NB4 (cell line): ENCODE measurements around the gene IGF1R.

ENCODE experiments used
- DNase-seq: peaks from one replicate; pipeline ENCODE4 v3.0.0; 2010; ENCODE audit warnings: low read depth
- H3K4me3 ChIP-seq: one replicate; pipeline ENCODE4 v1.5.1; 2011; ENCODE audit warnings: mild to moderate bottlenecking, low read depth, low read length, moderate library complexity
- MYC ChIP-seq: IDR thresholded peaks from 2 replicates; pipeline ENCODE4 v1.6.1; 2011; ENCODE audit warnings: low read depth, low read length
- POLR2A ChIP-seq: IDR thresholded peaks from 2 replicates; pipeline ENCODE4 v1.6.1; 2011; ENCODE audit warnings: mild to moderate bottlenecking; ENCODE audit not compliant: insufficient read length; ENCODE audit errors: extremely low read depth
- TF ChIP-seq, protein P1 (sequence below): IDR thresholded peaks from one replicate; pipeline ENCODE4 v1.5.1; 2012; ENCODE audit warnings: low read depth, low read length
- TF ChIP-seq, protein P2 (sequence below): IDR thresholded peaks from 2 replicates; pipeline ENCODE4 v1.6.1; 2011; ENCODE audit warnings: low read depth, low read length

Gene IGF1R

DNA sequence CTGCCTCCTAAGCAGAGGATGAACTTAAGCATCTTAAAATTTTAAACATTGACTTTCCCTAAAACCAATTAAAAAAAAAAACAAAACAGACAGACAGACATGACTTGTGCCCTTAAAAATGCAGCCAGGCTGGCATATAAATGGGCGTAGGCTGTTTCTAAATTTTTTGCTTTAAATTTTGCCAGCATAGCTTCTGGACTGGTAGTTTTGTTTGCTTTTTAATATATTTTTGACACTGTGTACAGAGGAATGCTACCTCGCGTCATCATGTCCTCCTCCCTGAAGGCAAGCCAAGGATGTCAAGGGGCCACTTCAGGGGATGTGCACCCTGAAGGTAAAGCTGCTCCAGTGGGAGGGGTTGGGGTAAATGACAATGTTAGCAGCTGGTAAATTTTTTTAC, 224.4 kb downstream of the IGF1R start:
- peak overlapping the region; percentile 70 for H3K4me3 ChIP-seq
- TF ChIP-seq, protein P1, sequence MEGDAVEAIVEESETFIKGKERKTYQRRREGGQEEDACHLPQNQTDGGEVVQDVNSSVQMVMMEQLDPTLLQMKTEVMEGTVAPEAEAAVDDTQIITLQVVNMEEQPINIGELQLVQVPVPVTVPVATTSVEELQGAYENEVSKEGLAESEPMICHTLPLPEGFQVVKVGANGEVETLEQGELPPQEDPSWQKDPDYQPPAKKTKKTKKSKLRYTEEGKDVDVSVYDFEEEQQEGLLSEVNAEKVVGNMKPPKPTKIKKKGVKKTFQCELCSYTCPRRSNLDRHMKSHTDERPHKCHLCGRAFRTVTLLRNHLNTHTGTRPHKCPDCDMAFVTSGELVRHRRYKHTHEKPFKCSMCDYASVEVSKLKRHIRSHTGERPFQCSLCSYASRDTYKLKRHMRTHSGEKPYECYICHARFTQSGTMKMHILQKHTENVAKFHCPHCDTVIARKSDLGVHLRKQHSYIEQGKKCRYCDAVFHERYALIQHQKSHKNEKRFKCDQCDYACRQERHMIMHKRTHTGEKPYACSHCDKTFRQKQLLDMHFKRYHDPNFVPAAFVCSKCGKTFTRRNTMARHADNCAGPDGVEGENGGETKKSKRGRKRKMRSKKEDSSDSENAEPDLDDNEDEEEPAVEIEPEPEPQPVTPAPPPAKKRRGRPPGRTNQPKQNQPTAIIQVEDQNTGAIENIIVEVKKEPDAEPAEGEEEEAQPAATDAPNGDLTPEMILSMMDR = no peak
- TF ChIP-seq POLR2A = no peak
- TF ChIP-seq, protein P2, sequence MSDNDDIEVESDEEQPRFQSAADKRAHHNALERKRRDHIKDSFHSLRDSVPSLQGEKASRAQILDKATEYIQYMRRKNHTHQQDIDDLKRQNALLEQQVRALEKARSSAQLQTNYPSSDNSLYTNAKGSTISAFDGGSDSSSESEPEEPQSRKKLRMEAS = no peak
- TF ChIP-seq MYC = no peak
- peak; percentile 51 for DNase-seq

DNA sequence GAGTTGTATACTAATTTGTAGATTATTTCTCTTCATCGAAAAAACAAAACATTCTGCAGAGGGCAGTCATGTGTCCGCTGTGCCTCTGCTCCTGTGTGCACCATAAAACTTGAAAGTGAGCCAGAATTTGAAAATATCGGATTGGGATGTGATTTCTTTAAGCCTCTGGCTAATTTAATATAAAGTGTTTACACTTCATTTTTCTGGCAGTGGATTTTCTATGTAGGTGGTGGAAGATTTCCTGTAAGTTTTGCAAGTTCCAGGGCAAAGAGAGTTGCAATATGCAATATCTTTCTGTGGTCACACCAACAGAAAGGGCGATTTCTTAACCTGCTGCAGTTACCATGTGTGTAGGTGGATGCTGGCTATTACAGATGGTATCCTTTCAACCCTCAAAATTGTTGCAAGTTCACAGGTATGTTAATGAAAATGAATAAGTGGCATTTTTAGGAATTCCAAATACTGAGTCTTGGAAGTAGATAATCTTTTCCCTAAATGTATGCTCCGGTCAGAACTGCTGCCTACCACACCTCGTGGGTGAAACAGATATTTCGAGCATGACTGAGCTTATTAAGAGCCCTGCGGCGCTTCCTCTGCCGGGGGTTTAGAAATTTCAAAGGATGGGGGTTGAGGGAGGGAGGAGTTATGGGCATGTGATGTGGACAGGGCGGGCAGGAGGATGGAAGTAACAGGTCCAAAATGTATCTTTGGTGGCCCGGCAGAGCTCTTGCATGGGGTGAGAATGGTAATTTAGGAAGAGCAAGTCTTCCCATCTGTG, 225.3 kb downstream of the IGF1R start:
- peak; percentile 95 for DNase-seq
- peak overlapping the region; percentile 70 for H3K4me3 ChIP-seq
- TF ChIP-seq POLR2A = peak; percentile 58
- TF ChIP-seq, protein P1 = no peak
- TF ChIP-seq MYC = peak; percentile 90
- TF ChIP-seq, protein P2 = peak; percentile 76

DNA sequence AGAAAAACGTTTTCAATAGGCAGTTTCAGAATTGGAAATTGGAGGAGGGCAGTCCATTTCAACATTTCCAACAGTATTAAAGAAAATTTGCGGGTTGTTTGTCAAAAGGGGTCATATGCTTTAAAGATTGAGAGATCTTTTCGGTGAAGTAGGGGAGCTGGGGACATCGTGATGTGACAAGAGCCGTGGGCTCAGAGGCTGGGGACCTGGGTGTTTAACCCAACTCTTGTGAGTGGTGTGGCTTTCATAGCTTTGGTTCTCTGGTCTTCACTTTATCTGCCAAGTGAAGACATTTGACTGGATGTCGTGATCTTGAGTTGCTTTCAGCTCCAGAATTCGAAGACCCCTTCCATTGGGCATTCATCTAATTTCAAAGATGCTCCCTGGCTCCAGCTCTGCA, 226.0 kb downstream of the IGF1R start:
- TF ChIP-seq, protein P2 = no peak
- no peak for TF ChIP-seq POLR2A
- TF ChIP-seq MYC = no peak
- TF ChIP-seq, protein P1 = no peak
- H3K4me3 ChIP-seq = peak overlapping the region; percentile 70
- DNase-seq = no peak

DNA sequence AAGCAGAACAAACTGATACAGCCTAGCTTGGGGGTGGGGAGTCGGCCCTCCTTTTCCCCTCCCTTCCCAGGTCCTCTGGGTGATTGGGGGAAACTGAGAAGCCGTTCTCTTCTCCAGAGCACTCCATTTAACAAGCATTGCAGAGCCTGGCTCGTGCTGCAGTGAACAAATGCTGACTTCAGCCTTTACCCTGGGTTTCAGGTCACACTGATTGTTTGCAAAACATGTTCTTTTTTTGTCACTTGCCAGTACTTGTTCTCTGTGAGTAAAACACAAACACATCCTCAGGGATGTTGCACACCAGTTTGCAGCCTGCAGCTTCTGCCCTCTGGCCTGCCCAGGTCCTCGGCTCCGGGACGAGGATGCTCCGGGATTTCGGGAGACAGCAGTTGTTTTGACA, 226.4 kb downstream of the IGF1R start:
- peak; percentile 76 for DNase-seq
- peak overlapping the region; percentile 70 for H3K4me3 ChIP-seq
- TF ChIP-seq, protein P2 = peak; percentile 51; the same call in 1 of the 2 replicates
- TF ChIP-seq, protein P1 = no peak
- TF ChIP-seq POLR2A = no peak

DNA sequence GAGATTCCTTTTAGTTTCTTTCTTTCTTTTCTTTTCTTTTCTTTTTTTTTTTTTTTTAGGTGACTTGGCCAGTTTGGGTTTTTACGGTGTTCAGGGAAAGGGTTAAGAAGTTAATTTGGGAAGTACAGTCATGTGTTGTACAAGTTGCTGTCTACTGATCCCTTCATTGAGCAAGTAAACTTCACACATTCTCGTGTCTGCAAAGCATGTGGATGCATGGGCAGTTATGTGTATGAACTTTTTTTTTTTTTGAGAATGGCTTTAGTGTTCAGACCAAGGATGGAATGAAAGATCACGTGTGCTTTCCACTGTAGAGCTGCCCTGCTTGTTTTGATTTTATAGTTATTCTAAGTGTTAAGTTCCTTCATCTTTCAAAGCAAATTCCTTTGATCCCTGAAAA, 227.0 kb downstream of the IGF1R start:
- TF ChIP-seq, protein P2 = peak; percentile 47; the same call in 1 of the 2 replicates
- TF ChIP-seq MYC = no peak
- DNase-seq = peak; percentile 52
- peak overlapping the region; percentile 70 for H3K4me3 ChIP-seq

DNA sequence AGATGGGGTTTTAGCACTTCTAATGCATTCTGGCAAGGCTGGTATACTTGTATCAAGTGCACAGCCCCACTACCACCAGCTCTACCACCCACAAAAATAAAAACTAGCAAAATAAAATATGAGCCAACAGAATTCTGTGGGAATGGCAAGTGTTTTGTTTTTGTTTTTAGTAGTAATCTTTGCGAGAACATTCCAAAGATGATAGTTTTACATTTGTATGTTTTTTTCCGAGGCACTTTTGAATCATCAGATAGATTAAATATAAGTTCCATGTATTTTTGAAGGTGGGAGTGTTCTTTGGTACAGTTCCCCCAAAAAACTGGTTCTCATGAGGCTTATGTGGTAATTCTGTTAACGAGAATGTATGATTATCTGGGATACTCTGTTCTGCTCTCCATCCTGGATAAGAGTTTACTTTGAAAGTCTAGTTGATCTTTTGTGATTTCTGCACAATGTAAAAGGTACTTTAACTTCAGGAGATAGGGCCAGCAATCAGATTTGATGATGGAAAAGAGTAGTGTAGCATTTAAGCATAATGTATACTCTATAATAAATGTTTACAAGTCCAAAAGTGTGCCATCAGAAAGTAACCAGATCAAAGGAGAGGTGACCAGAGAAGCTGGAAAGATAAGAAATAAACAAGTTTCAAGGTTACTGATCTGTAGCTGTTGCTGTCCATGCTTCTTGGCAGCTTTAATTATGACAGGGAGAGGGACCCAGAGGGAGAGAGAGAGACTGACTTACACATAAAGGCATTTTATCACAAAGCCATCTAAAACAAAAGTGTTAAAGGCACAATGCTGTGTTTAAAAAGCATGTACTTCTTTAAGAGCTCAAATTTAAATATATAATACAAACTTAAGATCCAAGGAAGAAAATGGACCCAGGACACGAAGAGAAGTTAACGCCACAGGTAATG, 228.4 kb downstream of the IGF1R start:
- DNase-seq = no peak
- no peak for TF ChIP-seq MYC
- TF ChIP-seq, protein P1 = no peak
- no peak for TF ChIP-seq POLR2A
- TF ChIP-seq, protein P2 = no peak
- no peak overlapping the region for H3K4me3 ChIP-seq
